Measurements from ENCODE around the gene TMC7. TPM values are rescaled to one million over a fixed set of nuclear protein-coding genes. Genes with fewer than 3 reads are reported as not detected.

Gene TMC7
- total and polyA plus RNA-seq, 2 of the 8 experiments (the other 6 are each of a cell fraction or from before 2014, with no cell fraction given): 2.3 to 2.6 TPM

DNA sequence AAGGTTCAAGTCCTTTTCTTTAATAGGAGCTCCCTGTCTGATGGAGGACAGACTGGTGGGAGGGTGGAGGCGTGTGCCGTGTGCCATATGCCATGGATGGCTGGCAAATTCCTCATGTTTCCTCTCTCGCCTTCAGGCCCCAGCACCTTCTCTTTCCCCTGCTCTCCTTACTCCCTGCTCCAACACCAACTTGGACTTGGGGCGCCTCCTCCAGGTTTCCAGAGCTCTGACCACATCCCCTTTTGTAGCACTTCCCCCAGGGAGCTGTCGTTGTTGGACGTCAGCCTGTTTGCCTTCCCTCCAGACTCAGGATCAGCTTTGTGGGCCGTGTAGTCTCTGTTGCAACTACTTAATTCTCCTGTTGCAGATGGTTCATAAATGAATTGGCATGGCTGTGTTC lies 30.7 kb downstream of the TMC7 start:
- Histone ChIP-seq H4K20me1 (replicated peaks in 1 of 2; ENCODE audit: control insufficient read depth in 1 of 2, insufficient read depth in 2 of 2, low read length in 2 of 2) (no peaks in the 10 kb centered on the region), H3K14ac (ENCODE audit: insufficient read length) (no peak overlapping the region), H3K56ac (replicated peaks; ENCODE audit: insufficient read length, low read depth, low read length) (no peak overlapping the region), H3K23ac (ENCODE audit: insufficient read length) (no peak overlapping the region), H2AK5ac (ENCODE audit: low read depth, low read length) (no peak overlapping the region), H2BK120ac (replicated peaks; ENCODE audit: low read depth, low read length) (no peak overlapping the region), H3K4me3 (ENCODE audit: extremely low read depth in 1 of 4, insufficient read depth in 2 of 4, low read depth in 3 of 4, low read length in 4 of 4) (no peak overlapping the region), H3K4ac (replicated peaks; ENCODE audit: insufficient read length, low read depth, low read length) (no peak overlapping the region), H4K5ac (ENCODE audit: insufficient read length, low read depth, low read length) (no peak overlapping the region), H3K79me1 (ENCODE audit: low read depth, low read length) (no peaks in the 10 kb centered on the region), H3K4me2 (ENCODE audit: insufficient read depth in 1 of 2, low read depth in 2 of 2, low read length in 2 of 2) (no peak overlapping the region), H3K36me3 (ENCODE audit: control insufficient read depth in 2 of 4, insufficient read depth in 4 of 4, low read length in 3 of 4) (peaks cover 0 to 6% (median 2%) of the 10 kb centered on the region in 4 experiments; a peak in 2 of 8 replicates), H2BK20ac (ENCODE audit: low read length) (no peak overlapping the region), H4K8ac (ENCODE audit: extremely low read depth, insufficient read depth, low read length) (no peak overlapping the region), H2BK15ac (ENCODE audit: low read length) (no peak overlapping the region), H4K91ac (replicated peaks; ENCODE audit: insufficient read length, low read length) (no peak overlapping the region), H3K4me1 (replicated peaks in 1 of 4; ENCODE audit: control insufficient read depth in 3 of 4, insufficient read depth in 4 of 4, low read length in 3 of 4) (no peaks in the 10 kb centered on the region), H3K9ac (replicated peaks in 1 of 4; ENCODE audit: extremely low read depth in 1 of 4, low read depth in 3 of 4, low read length in 3 of 4) (no peak overlapping the region), H3K18ac (ENCODE audit: extremely low read depth, low read length) (no peak overlapping the region), H3K9me3 (ENCODE audit: insufficient read depth in 2 of 2, low read depth in 1 of 2, low read length in 1 of 2) (peaks cover 4 to 5% of the 10 kb centered on the region in 2 experiments; a peak in 2 of 4 replicates), H2AFZ (ENCODE audit: low read length) (no peak overlapping the region), H3K79me2 (ENCODE audit: control insufficient read depth in 1 of 2, insufficient read depth in 2 of 2, low read length in 2 of 2) (no peaks in the 10 kb centered on the region), H2BK5ac (ENCODE audit: low read depth, low read length) (no peak overlapping the region), H3K23me2 (ENCODE audit: low read depth, low read length) (no peaks in the 10 kb centered on the region), H3K27me3 (replicated peaks in 1 of 4; ENCODE audit: control insufficient read depth in 3 of 4, extremely low read depth in 1 of 4, insufficient read depth in 3 of 4, low read length in 3 of 4) (no peaks in the 10 kb centered on the region), H3K27ac (ENCODE audit: low read depth, low read length) (no peak overlapping the region), H2BK12ac (ENCODE audit: low read depth, low read length) (no peak overlapping the region)
- WGBS, 2 experiments (ENCODE audit: extremely low coverage in 1 of 2, insufficient coverage in 1 of 2, insufficient read length in 1 of 2, insufficient replicate concordance in 2 of 2, low coverage in 1 of 2, low lambda C conversion rate in 2 of 2, missing lambda C conversion rate in 1 of 2): 91% methylated on average over 7 of the region's 7 CpGs; no CpG with 5 or more reads in 1 of the 2 experiments
- CTCF ChIA-PET (ENCODE audit: partially characterized antibody): interaction anchor here (1.0 to 2.8 kb wide), 5 partner anchors 9 to 60 kb away, joined by 3 to 7 read pairs (median 5); no protein-coding TSS in a partner anchor
- DNase-seq (ENCODE audit: low read depth in 1 of 2, low spot score in 2 of 2) (no peak), FAIRE-seq (peak; percentile 28)
- POLR2A ChIA-PET (ENCODE audit: partially characterized antibody): interaction anchor here (1.1 kb wide), 1 partner anchor 9 kb away, joined by 5 read pairs; no protein-coding TSS in a partner anchor
- peak; percentile 53 to 68 for TF ChIP-seq RAD21 (IDR thresholded peaks at IDR 0.05 in 1 of 2, conservative IDR thresholded peaks at IDR 0.05 in 1 of 2; ENCODE audit: low read depth in 2 of 2, low read length in 2 of 2)
- TF ChIP-seq SUZ12 (IDR thresholded peaks at IDR 0.05; ENCODE audit: low read length): no peak
- TF ChIP-seq, protein P1, sequence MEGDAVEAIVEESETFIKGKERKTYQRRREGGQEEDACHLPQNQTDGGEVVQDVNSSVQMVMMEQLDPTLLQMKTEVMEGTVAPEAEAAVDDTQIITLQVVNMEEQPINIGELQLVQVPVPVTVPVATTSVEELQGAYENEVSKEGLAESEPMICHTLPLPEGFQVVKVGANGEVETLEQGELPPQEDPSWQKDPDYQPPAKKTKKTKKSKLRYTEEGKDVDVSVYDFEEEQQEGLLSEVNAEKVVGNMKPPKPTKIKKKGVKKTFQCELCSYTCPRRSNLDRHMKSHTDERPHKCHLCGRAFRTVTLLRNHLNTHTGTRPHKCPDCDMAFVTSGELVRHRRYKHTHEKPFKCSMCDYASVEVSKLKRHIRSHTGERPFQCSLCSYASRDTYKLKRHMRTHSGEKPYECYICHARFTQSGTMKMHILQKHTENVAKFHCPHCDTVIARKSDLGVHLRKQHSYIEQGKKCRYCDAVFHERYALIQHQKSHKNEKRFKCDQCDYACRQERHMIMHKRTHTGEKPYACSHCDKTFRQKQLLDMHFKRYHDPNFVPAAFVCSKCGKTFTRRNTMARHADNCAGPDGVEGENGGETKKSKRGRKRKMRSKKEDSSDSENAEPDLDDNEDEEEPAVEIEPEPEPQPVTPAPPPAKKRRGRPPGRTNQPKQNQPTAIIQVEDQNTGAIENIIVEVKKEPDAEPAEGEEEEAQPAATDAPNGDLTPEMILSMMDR (IDR thresholded peaks at IDR 0.05; ENCODE audit: control extremely low read depth in 1 of 3, insufficient read depth in 1 of 3, low read depth in 1 of 3, low read length in 3 of 3): peak; percentile 25 to 42 (median 38); a peak in 3 of 4 replicates

All from H1 (cell line).